ENCODE results near the gene TWIST2. TPM values are rescaled to one million over a fixed set of nuclear protein-coding genes. Genes with fewer than 3 reads are reported as not detected.

The TWIST2 gene
- total RNA-seq, 1 donor from 2014 or later = not detected

DNA sequence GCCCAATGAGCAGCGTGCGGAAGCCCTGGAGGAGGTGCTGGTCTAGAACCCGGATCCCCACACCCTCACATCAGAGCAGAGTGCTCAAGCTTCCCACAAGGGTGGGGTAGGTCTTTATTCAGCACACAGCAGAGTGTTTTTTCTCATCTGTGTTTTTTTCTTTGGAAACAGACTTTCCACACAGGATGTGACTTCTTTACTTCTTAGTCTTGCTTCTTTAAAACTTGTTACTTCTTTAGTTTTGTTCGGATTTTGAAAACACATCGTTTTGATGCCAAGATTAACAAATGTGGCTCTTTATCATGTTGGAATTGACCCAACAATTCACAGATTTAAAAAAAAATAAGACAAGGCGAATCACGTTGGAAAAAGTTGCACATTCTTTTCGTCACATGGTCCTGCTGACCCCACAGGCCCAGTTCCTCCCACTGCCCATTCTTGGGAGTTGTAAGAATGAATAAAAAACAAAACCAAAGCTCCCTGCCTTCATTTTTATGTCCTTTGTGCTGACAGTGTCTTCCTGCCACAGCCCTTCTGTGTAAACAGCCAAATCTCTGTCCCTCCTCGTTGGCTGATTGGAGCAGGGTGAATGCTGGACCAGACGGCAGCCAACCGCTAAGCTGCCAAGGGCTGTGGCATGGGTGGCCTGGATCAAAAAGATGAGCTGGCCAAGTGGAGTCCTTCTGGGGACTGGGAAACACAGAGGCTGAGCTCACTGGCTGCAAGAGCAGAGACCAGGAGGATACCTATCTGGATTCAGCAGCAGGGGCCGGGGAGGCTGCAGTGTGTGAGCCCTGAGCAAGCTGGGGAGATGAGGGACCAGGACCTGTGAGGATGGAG lies 81.6 kb downstream of the TWIST2 start:
- intact Hi-C loops (cut with micrococcal nuclease) = no loop called here
- H3K27ac Mint-ChIP-seq = no peak overlapping the region

DNA sequence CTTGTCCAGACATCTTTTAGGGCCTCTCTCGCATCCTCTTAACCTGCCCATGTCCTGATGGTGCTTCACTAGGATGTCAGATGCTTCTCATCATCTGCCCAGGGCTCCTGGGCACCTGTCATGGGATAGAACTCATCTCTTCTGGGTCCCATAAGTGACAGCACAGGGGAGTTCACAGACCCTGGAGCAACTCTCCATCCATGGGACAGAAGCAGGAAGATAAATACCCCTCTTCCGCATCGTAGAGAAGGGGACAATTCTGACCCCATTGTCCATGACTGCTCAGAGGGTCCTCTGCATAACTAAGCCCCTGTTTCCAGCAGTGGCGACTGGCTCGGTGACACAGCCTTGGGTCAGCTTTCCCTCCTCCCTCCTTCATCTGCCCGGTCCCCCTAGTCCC lies 82.3 kb downstream of the TWIST2 start:
- intact Hi-C loops (cut with micrococcal nuclease) = no loop called here
- Mint-ChIP-seq H3K4me1 (no peaks in the 10 kb centered on the region), H3K27me3 (peaks cover 26% of the 10 kb centered on the region), H3K4me3 (no peak overlapping the region), H3K9me3 (no peaks in the 10 kb centered on the region), H3K27ac (no peak overlapping the region), H3K36me3 (ENCODE audit: low read depth) (no peaks in the 10 kb centered on the region)
- DNase-seq = no peak

More for the DNA sequence above, 81.6 kb downstream of the TWIST2 start:
- Mint-ChIP-seq H3K36me3 (ENCODE audit: low read depth) (no peaks in the 10 kb centered on the region), H3K9me3 (no peaks in the 10 kb centered on the region), H3K4me1 (no peaks in the 10 kb centered on the region), H3K27me3 (peaks cover 24% of the 10 kb centered on the region), H3K4me3 (no peak overlapping the region)
- DNase-seq = no peak

DNA sequence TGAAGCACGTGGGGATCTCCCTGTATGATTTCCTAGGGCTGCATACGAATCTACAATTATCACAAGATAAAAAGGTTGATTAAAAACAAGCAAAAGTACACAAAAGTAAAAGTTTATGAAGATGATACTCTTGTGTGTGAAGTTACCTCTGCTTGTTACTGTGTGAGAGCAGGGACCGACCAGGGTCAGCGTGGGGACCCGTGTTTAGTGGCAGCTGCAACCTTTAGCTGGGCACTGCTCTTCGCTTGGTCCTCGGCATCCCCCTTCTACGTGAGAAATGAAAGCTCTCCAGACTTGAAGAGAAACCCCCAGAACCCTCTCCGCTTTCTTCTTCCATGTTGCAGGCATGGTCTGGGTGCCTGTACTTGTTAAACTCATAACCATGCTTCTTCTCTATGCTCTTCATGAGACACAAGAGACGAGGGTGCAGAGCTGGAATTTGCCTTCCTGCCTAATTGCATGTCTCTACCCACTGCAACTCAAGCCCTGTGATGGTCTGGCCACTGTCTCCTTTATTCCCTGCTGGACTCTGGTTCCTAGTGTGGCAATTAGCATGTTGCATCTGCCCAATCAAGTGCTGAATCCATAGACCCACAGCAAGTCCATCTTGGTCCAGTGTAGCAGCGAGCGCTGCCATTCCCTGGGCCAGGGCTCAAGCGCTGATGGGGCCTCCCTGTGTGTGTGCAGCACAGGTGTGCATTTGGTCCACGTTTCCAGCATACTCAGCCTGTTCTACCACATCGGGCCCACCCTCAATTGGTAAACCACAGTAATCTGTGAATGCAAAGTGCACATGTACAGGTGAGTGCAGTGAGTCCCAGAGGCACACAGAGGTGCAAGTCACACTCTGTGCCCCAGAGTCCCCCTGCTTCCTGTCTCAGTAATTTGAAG lies 88.5 kb downstream of the TWIST2 start:
- Mint-ChIP-seq H3K27ac (no peak overlapping the region), H3K4me3 (no peak overlapping the region), H3K9me3 (no peaks in the 10 kb centered on the region), H3K36me3 (ENCODE audit: low read depth) (no peaks in the 10 kb centered on the region), H3K27me3 (peaks cover 19% of the 10 kb centered on the region), H3K4me1 (no peaks in the 10 kb centered on the region)
- intact Hi-C loops (cut with micrococcal nuclease) = no loop called here
- no peak for DNase-seq

DNA sequence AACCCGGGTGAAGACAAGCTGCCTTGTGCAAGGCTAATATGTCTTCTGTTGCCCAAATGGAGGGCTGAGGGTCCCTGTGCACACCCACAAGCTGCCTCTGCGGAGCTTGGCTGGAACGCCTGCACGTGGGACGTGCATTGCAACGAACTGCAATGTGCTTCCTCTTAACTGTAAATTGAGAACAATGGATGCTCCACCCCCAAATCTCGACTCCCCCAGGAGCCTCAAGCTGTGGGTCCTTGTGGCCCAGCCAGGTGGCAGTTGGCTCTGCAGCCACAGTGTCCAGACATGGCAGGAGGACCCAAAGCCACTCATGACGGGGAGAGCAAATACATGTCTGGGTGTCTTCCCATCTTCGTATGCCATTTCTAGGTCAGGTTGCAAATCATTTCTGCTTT lies 90.1 kb downstream of the TWIST2 start:
- DNase-seq = no peak
- H3K36me3 Mint-ChIP-seq (ENCODE audit: low read depth) = no peaks in the 10 kb centered on the region
- H3K27ac Mint-ChIP-seq = no peak overlapping the region
- H3K4me3 Mint-ChIP-seq = no peak overlapping the region
- H3K4me1 Mint-ChIP-seq = no peaks in the 10 kb centered on the region
- peaks cover 10% of the 10 kb centered on the region for H3K27me3 Mint-ChIP-seq
- H3K9me3 Mint-ChIP-seq = no peaks in the 10 kb centered on the region
- intact Hi-C loops (cut with micrococcal nuclease) = no loop called here

DNA sequence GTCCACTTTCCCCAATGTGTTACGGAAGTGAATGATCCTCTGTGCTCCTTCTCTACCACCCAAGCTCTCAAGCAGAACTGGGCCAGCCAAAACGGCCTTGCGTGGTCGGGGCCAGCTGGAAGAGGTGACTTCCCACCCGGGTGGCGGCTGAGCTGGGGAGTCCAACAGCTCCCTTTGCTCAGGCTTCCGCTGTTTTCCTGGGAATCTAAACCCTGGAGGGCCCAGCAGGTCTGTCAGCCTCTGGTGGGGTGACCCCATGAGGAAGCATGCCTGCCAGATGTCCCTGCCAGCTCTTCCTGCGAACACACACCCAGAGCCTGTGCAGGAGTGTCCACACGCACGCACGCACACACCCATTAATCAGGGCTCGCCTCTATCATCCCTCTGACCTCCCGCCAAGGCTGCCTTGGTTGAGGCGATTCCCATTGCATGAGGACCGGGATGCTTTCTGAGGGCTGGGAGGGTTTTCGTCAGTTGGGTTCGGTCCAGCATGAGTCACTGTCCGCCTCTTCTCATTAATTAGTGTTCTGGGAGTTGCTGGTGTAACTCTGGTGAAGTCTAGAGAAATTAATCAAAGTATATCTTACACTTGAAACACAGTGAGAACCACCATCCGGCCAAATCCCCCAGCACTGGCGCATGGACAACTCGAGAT lies 90.6 kb downstream of the TWIST2 start:
- no peak overlapping the region for H3K4me3 Mint-ChIP-seq
- H3K9me3 Mint-ChIP-seq = no peaks in the 10 kb centered on the region
- no peaks in the 10 kb centered on the region for H3K4me1 Mint-ChIP-seq
- peaks cover 8% of the 10 kb centered on the region for H3K27me3 Mint-ChIP-seq
- no peaks in the 10 kb centered on the region for H3K36me3 Mint-ChIP-seq (ENCODE audit: low read depth)
- intact Hi-C loops (cut with micrococcal nuclease) = no loop called here
- H3K27ac Mint-ChIP-seq = no peak overlapping the region
- DNase-seq = no peak

DNA sequence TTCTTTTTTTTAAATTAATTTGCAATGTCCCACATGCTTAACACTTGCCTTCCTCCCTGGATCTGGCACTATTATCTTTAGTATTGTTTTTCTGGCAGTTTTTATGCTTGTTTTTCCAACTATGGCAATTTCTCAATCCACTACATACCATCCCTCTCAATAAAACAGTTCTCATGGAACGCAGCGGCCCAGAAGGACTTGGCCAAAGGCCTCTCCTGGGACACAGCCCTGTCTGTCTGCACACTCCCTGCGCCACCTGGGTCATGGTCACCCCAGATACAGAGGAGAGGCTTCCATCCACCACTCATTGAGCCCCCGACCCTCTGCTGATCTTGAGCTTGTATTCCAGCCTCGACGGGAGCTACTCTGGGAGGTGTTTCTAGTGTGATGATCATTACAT lies 91.2 kb downstream of the TWIST2 start:
- intact Hi-C loops (cut with micrococcal nuclease) = no loop called here
- no peaks in the 10 kb centered on the region for H3K4me1 Mint-ChIP-seq
- peaks cover 4% of the 10 kb centered on the region for H3K27me3 Mint-ChIP-seq
- no peak overlapping the region for H3K27ac Mint-ChIP-seq
- no peaks in the 10 kb centered on the region for H3K9me3 Mint-ChIP-seq
- DNase-seq = no peak
- no peaks in the 10 kb centered on the region for H3K36me3 Mint-ChIP-seq (ENCODE audit: low read depth)
- H3K4me3 Mint-ChIP-seq = no peak overlapping the region

DNA sequence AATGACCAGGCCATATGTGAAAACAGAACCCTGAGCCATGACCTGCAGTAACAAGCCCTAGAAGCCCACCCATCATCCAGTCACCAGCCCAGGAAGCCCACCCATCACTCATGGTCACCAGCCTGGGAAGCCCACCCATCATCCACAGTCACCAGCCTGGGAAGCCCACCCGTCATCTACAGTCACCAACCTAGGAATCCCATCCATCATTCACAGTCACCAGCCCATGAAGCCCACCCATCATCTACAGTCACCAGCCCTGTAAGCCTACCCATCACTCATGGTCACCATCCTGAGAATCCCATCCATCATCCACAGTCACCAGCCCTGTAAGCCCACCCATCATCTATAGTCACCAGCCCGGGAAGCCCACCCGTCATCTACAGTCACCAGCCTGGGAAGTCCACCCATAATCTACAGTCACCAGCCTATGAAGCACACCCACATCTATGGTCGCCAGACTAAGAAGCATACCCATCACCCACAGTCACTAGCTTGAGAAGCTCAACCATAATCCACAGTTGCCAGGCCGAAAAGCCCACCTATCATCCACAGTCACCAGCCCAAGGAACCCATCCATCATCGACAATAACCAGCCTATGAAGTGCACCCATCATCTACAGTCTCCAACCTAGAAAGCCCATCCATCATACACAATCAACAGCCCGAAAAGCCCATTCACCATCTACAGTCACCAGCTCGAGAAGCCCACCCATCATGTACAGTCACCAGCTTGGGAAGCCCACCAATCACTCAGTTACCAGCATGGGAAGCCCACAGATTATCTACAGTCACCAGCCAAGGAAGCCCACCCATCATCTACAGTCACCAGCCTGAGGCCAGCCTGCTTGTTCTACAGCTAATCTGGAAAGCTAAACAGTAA lies 91.9 kb downstream of the TWIST2 start:
- Mint-ChIP-seq H3K4me1 (no peaks in the 10 kb centered on the region), H3K9me3 (no peaks in the 10 kb centered on the region), H3K27me3 (no peaks in the 10 kb centered on the region), H3K4me3 (no peak overlapping the region), H3K27ac (no peak overlapping the region), H3K36me3 (ENCODE audit: low read depth) (no peaks in the 10 kb centered on the region)
- DNase-seq = no peak
- intact Hi-C loops (cut with micrococcal nuclease) = no loop called here

DNA sequence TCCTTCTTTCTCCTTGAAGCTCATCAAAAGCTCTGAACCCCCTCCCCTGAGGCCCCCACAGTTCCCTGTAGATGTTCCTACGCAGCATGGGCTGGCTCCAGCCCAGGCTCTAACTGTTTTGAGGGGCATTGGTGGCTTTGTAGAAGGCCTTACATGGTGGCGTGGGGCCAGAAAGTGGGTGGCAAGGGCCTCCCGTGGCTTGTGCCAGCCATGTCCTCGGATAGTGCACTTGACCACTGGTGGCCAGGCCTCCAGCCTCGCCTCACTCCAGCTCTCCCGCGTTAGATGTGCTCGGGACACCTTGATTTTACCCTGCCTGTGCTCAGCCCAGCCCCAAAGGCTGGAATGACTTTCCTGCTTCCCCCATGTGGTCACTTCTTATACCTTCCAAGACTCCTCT lies 92.9 kb downstream of the TWIST2 start:
- H3K4me1 Mint-ChIP-seq = no peaks in the 10 kb centered on the region
- DNase-seq = no peak
- intact Hi-C loops (cut with micrococcal nuclease) = no loop called here

DNA sequence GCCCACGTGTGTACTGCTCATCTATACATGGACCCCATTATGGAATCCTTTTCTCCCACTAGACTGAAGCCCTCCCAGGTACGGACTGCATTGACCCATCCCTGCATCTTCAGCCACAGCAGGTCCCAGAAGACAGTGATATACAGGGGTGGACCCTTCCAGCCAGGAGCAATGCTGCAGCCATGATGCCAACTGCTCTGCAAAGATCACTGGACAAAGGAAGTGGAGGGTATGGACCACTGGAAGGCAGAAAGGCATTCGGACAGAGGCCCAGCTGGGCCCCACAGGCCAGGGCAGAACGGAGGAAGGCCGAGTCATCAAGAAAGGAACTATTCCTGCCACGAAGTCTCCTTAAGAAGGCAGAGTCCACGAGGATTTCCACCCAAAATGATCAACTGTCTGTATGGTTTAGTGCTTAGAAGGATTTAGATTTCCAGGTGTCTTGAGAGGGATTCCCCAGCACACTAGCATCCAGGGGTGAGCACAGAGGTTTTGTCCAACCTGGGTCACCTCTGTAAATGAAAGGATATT lies 93.4 kb downstream of the TWIST2 start:
- Mint-ChIP-seq H3K36me3 (ENCODE audit: low read depth) (no peaks in the 10 kb centered on the region), H3K9me3 (no peaks in the 10 kb centered on the region), H3K4me1 (no peaks in the 10 kb centered on the region), H3K4me3 (no peak overlapping the region), H3K27ac (no peak overlapping the region), H3K27me3 (no peaks in the 10 kb centered on the region)
- intact Hi-C loops (cut with micrococcal nuclease) = no loop called here
- no peak for DNase-seq

More for the DNA sequence above, 92.9 kb downstream of the TWIST2 start:
- Mint-ChIP-seq H3K27me3 (no peaks in the 10 kb centered on the region), H3K9me3 (no peaks in the 10 kb centered on the region), H3K4me3 (no peak overlapping the region), H3K27ac (no peak overlapping the region), H3K36me3 (ENCODE audit: low read depth) (no peaks in the 10 kb centered on the region)

DNA sequence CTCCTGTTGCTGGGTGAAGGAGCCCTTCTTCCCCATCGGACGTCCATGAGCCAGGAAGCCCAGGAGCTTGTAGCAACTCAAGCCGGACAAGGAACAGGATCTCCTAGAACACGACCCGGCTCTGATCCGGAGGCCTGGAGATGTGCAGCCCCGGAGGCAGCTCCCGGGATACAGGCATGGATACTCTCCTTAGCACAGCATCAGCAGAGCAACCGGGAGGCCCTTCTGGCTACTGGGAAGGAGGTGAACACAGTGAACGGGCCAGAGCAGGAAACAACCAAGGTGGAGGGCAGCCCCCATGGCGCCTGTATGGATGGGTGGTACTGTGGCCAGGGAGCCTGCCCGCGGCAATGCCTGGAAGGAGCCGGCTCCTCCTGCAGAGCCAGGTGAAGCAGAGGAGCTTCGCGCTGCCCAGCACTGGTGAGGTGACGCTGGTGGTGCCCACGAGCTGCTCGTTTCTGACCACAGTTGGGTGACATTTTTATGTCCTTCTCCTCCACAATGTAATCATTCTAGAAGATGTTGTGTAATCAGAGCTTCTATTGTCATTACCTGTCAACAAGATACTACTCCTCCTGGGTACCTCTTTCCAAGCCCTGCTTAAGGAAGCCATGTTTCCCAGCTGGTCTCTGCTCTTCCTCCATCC lies 94.3 kb downstream of the TWIST2 start:
- H3K9me3 Mint-ChIP-seq = no peaks in the 10 kb centered on the region
- no peaks in the 10 kb centered on the region for H3K4me1 Mint-ChIP-seq
- no peak overlapping the region for H3K27ac Mint-ChIP-seq
- H3K4me3 Mint-ChIP-seq = no peak overlapping the region
- no peaks in the 10 kb centered on the region for H3K27me3 Mint-ChIP-seq
- DNase-seq = no peak
- H3K36me3 Mint-ChIP-seq (ENCODE audit: low read depth) = no peaks in the 10 kb centered on the region
- intact Hi-C loops (cut with micrococcal nuclease) = no loop called here

DNA sequence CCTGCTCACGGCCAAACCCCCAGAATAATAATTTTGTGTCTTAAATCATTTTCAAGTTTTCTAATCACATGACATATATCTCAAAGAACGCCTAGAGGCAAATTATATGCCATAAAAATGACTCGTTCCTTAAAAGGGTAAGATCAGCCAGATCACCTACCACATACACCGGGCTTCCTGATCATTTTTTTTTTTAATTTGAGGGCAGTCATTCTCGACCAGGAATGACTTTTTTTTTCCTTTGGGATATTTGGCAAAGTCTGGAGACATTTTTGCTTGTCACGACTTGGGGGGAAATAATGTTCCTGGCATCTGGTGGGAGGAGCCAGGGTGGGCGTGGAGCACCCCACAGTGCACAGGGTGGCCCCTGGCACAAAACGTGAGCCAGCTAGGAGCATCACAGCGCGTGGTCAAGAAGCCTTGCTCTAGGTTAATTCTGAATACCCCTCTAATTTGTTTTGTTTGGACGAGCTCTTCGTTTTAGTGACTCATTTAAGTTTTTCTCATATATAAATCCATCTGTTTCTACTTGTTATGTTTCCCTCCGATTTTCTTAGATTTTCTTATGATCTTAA lies 94.9 kb downstream of the TWIST2 start:
- no peaks in the 10 kb centered on the region for H3K36me3 Mint-ChIP-seq (ENCODE audit: low read depth)
- no peak overlapping the region for H3K27ac Mint-ChIP-seq
- H3K9me3 Mint-ChIP-seq = no peaks in the 10 kb centered on the region
- no peaks in the 10 kb centered on the region for H3K4me1 Mint-ChIP-seq
- DNase-seq = no peak
- H3K4me3 Mint-ChIP-seq = no peak overlapping the region
- no peaks in the 10 kb centered on the region for H3K27me3 Mint-ChIP-seq
- intact Hi-C loops (cut with micrococcal nuclease) = no loop called here

DNA sequence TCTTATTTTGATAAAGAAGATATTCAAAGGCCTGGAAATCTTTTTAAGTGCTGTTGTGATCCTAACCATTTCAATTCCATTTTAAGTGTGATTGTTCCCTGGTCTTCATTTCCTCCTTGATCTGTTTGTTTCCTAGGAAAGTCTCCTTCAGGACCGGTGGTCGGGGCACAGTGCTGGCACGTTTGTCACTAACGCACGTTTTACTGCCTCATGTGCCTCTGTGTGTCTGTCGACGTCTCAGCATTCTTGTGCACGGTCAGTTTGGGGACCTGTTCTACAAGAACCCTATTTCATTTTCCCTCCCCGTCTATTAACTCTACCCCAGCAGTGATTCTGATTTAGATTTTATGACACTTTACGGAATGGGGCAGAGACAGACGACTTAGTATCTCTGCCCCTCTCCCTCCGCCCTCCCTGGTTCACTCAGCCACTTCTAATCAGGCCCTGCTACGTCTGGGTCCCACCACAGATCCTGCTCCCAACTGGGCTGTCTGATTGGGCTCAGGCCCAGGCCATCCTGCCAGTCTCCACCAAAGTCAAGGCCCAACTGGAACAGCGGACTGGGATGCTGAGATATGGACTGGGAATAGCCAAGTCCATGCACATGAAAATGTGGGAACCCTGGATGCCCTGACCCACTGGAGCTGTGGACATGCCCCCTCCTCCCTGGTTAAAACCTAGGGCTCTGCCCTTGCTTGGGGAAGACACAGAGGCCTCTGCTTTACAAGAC lies 95.6 kb downstream of the TWIST2 start:
- Mint-ChIP-seq H3K36me3 (ENCODE audit: low read depth) (no peaks in the 10 kb centered on the region), H3K27ac (no peak overlapping the region), H3K4me3 (no peak overlapping the region), H3K27me3 (no peaks in the 10 kb centered on the region), H3K4me1 (peaks cover 5% of the 10 kb centered on the region), H3K9me3 (no peaks in the 10 kb centered on the region)
- DNase-seq = no peak
- intact Hi-C loops (cut with micrococcal nuclease) = no loop called here

All from activated CD4-positive, alpha-beta T cell treated with anti-CD3 and anti-CD28 coated beads, Interleukin-2, amount 10 ng/mL, durations not matched to agents 24 days and 14 days (primary cell).